ENCODE results near the gene PCSK2.

PCSK2 gene

GRCh38 chr20:17499041-17499440 is 272.2 kb downstream of the PCSK2 start:
- H3K4me3 ChIP-seq (ENCODE audit: low read depth, low read length) = no peak overlapping the region
- TF ChIP-seq CTCF (IDR thresholded peaks at IDR 0.05; ENCODE audit: borderline replicate concordance, insufficient read depth, low read depth, low read length) = no peak

GRCh38 chr20:17500271-17500670 is 273.4 kb downstream of the PCSK2 start:
- no peak for TF ChIP-seq CTCF (IDR thresholded peaks at IDR 0.05; ENCODE audit: borderline replicate concordance, insufficient read depth, low read depth, low read length)

GRCh38 chr20:17500826-17501225 is 274.0 kb downstream of the PCSK2 start:
- no peak for TF ChIP-seq CTCF (IDR thresholded peaks at IDR 0.05; ENCODE audit: borderline replicate concordance, insufficient read depth, low read depth, low read length)
- no peak overlapping the region for H3K4me3 ChIP-seq (ENCODE audit: low read depth, low read length)

More at GRCh38 chr20:17500271-17500670, 273.4 kb downstream of the PCSK2 start:
- no peak overlapping the region for H3K4me3 ChIP-seq (ENCODE audit: low read depth, low read length)

- H3K4me3 ChIP-seq (ENCODE audit: low read depth, low read length) = no peak overlapping the region
- TF ChIP-seq CTCF (IDR thresholded peaks at IDR 0.05; ENCODE audit: borderline replicate concordance, insufficient read depth, low read depth, low read length) = no peak
Observed at GRCh38 chr20:17501701-17502100, 274.9 kb downstream of the PCSK2 start.

GRCh38 chr20:17502105-17502504 is 275.3 kb downstream of the PCSK2 start:
- no peak overlapping the region for H3K4me3 ChIP-seq (ENCODE audit: low read depth, low read length)
- no peak for TF ChIP-seq CTCF (IDR thresholded peaks at IDR 0.05; ENCODE audit: borderline replicate concordance, insufficient read depth, low read depth, low read length)

- no peak for TF ChIP-seq CTCF (IDR thresholded peaks at IDR 0.05; ENCODE audit: borderline replicate concordance, insufficient read depth, low read depth, low read length)
- H3K4me3 ChIP-seq (ENCODE audit: low read depth, low read length) = no peak overlapping the region
Observed at GRCh38 chr20:17503301-17504065, 276.6 kb downstream of the PCSK2 start.
